GM20000 (cell line): ENCODE measurements around the gene C19orf85.
"Not testable (repeated sequence)": the region's sequence is repeated elsewhere in the genome, so short reads cannot be mapped to it uniquely, and the experiment has no call there.

ENCODE experiments used
- DNase-seq: peaks from one replicate; pipeline ENCODE4 v3.0.0; 2012; ENCODE audit warnings: low spot score
- CTCF ChIP-seq: IDR thresholded peaks from 2 replicates; pipeline ENCODE4 v1.5.1; 2012; ENCODE audit warnings: mild to moderate bottlenecking, control low read depth; ENCODE audit errors: extremely low read depth, missing control alignments

Gene C19orf85

GRCh38 chr19:55431183-55431582 is 33.4 kb downstream of the C19orf85 start:
- no peak for DNase-seq
- no peak for TF ChIP-seq CTCF

- no peak for TF ChIP-seq CTCF
- no peak for DNase-seq
Measured at GRCh38 chr19:55426042-55426441, 38.5 kb downstream of the C19orf85 start.

- DNase-seq = no peak
- TF ChIP-seq CTCF = no peak
Measured at GRCh38 chr19:55424518-55424917, 40.0 kb downstream of the C19orf85 start.

- no peak for DNase-seq
- no peak for TF ChIP-seq CTCF
Measured at GRCh38 chr19:55423225-55424005, 41.1 kb downstream of the C19orf85 start.

GRCh38 chr19:55421281-55421680 is 43.3 kb downstream of the C19orf85 start:
- DNase-seq = not testable (repeated sequence)

- no peak for DNase-seq
- TF ChIP-seq CTCF = no peak
Measured at GRCh38 chr19:55419624-55420236, 44.8 kb downstream of the C19orf85 start.

- no peak for TF ChIP-seq CTCF
- DNase-seq = no peak
Measured at GRCh38 chr19:55419103-55419502, 45.4 kb downstream of the C19orf85 start.

- DNase-seq = peak; percentile 68
- TF ChIP-seq CTCF = peak; percentile 58
Measured at GRCh38 chr19:55418185-55418584, 46.4 kb downstream of the C19orf85 start.
